Measurements from ENCODE around the gene SMCO2. TPM values are rescaled to one million over a fixed set of nuclear protein-coding genes. Genes with fewer than 3 reads are reported as not detected.

SMCO2 gene
- total RNA-seq, 1 experiment from 2014 or later = 0.20 TPM

- Histone ChIP-seq H3K4me1 (ENCODE audit: insufficient read depth, low read length) (no peaks in the 10 kb centered on the region), H3K9ac (ENCODE audit: extremely low read depth, insufficient read length, low read length) (no peak overlapping the region), H3K23me2 (ENCODE audit: insufficient read length, low read depth, low read length, poor library complexity, severe bottlenecking) (no peaks in the 10 kb centered on the region), H4K20me1 (ENCODE audit: control insufficient read depth, insufficient read depth, insufficient read length) (no peaks in the 10 kb centered on the region), H3K4me2 (ENCODE audit: insufficient read depth, insufficient read length, low read length) (no peak overlapping the region), H2BK12ac (ENCODE audit: insufficient read length, low read depth, low read length) (no peak overlapping the region), H3K18ac (ENCODE audit: insufficient read length, low read depth, low read length) (no peak overlapping the region), H3K79me1 (ENCODE audit: insufficient read depth, low read depth, low read length, poor library complexity, severe bottlenecking) (no peaks in the 10 kb centered on the region), H3T11ph (ENCODE audit: low read length) (no peak overlapping the region), H4K8ac (replicated peaks; ENCODE audit: insufficient read length, low read depth, low read length) (no peak overlapping the region), H4K91ac (ENCODE audit: insufficient read length, low read depth, low read length) (no peak overlapping the region), H2BK15ac (ENCODE audit: low read depth, low read length) (no peak overlapping the region), H2AFZ (ENCODE audit: low read length) (no peak overlapping the region), H3K14ac (ENCODE audit: insufficient read depth, low read length) (no peak overlapping the region), H4K5ac (ENCODE audit: insufficient read length, low read depth, low read length) (no peak overlapping the region), H2BK20ac (ENCODE audit: low read depth, low read length, poor library complexity, severe bottlenecking) (no peak overlapping the region), H3K9me3 (ENCODE audit: control insufficient read depth, low read depth, low read length) (no peaks in the 10 kb centered on the region), H3K27ac (ENCODE audit: insufficient read length, low read depth, low read length) (no peak overlapping the region), H3K4ac (ENCODE audit: low read depth, low read length) (no peak overlapping the region), H2BK120ac (ENCODE audit: low read depth, low read length, poor library complexity, severe bottlenecking) (no peak overlapping the region), H3K56ac (ENCODE audit: insufficient read length, low read depth, low read length) (no peak overlapping the region), H3K79me2 (ENCODE audit: insufficient read depth, low read length) (no peaks in the 10 kb centered on the region), H2BK5ac (ENCODE audit: insufficient read length, low read length) (no peak overlapping the region), H2AK5ac (ENCODE audit: insufficient read length, low read length) (no peak overlapping the region), H3K27me3 (ENCODE audit: insufficient read depth, low read length) (no peaks in the 10 kb centered on the region), H3K23ac (ENCODE audit: insufficient read length, low read depth, low read length) (no peak overlapping the region)
- H3K9me3 Mint-ChIP-seq = no peaks in the 10 kb centered on the region
- no CpG with 5 or more reads among the region's 5 CpGs for WGBS (ENCODE audit: extremely low coverage, insufficient read length, low lambda C conversion rate)
- peak overlapping the region in 1 of 3 experiments; percentile 25; a peak in 1 of 7 replicates for H3K27ac Mint-ChIP-seq
- no peak for TF ChIP-seq CTCF (conservative IDR thresholded peaks at IDR 0.05)
- H3K27me3 Mint-ChIP-seq (ENCODE audit: low read depth) = no peaks in the 10 kb centered on the region
- H3K4me3 Mint-ChIP-seq = no peak overlapping the region
- DNase-seq = no peak
- peaks cover 10% of the 10 kb centered on the region in 2 experiments for H3K4me1 Mint-ChIP-seq
- peaks cover 3 to 10% (median 4%) of the 10 kb centered on the region in 3 experiments; a peak in 3 of 7 replicates for H3K36me3 Mint-ChIP-seq (ENCODE audit: insufficient read depth in 1 of 3, low read depth in 3 of 3)
Measured at GRCh38 chr12:27425306-27425705, 21.2 kb upstream of the SMCO2 start.
